SHP77 (cell line): ENCODE results near the gene CASP1.
"Not testable (repeated sequence)": the region's sequence is repeated elsewhere in the genome, so short reads cannot be mapped to it uniquely, and the experiment has no call there.

Experiments
- DNase-seq, 2 experiments: peaks; one replicate each; lab custom pipeline; 2025; lab: John Stamatoyannopoulos, UW

CASP1 gene

GRCh38 chr11:105045676-105046296 is 10.8 kb upstream of the CASP1 start:
- no peak for DNase-seq

- not testable (repeated sequence) for DNase-seq
These were observed 9.9 kb upstream of the CASP1 start, which contains the start of gene CARD16 for GRCh38 chr11:105044557-105045524. CARD16 (minus strand) TSS chr11:105045335; CDS start chr11:105045297, 38 bp downstream.

GRCh38 chr11:105042178-105042577 is 7.2 kb upstream of the CASP1 start:
- DNase-seq = no peak

GRCh38 chr11:105040703-105041102 is 5.8 kb upstream of the CASP1 start:
- DNase-seq = no peak

- not testable (repeated sequence) for DNase-seq
These were observed 556 bp downstream of the CASP1 start for GRCh38 chr11:105034388-105034787.

- DNase-seq = no peak
These were observed 1.2 kb downstream of the CASP1 start for GRCh38 chr11:105033781-105034180.

- no peak for DNase-seq
These were observed 1.6 kb downstream of the CASP1 start for GRCh38 chr11:105033343-105033742.

- DNase-seq = no peak
These were observed 2.4 kb downstream of the CASP1 start for GRCh38 chr11:105032495-105032894.

GRCh38 chr11:105027678-105028077 is 7.3 kb downstream of the CASP1 start:
- no peak for DNase-seq

GRCh38 chr11:105024394-105024793 is 10.6 kb downstream of the CASP1 start:
- no peak for DNase-seq

GRCh38 chr11:105023003-105023402 is 11.9 kb downstream of the CASP1 start, which contains the start of gene CASP5:
CASP5 (minus strand) TSS chr11:105023168; CDS start chr11:105023136, 32 bp downstream.
- DNase-seq = no peak

GRCh38 chr11:105022527-105022926 is 12.4 kb downstream of the CASP1 start:
- DNase-seq = no peak

- DNase-seq = no peak
These were observed 27.5 kb downstream of the CASP1 start for GRCh38 chr11:105007463-105007862.

- no peak for DNase-seq
These were observed 29.5 kb downstream of the CASP1 start for GRCh38 chr11:105005451-105005845.

- DNase-seq = no peak
These were observed 30.9 kb downstream of the CASP1 start for GRCh38 chr11:105004021-105004420.

GRCh38 chr11:105003151-105003550 is 31.8 kb downstream of the CASP1 start:
- no peak for DNase-seq

- DNase-seq = no peak
These were observed 34.1 kb downstream of the CASP1 start for GRCh38 chr11:105000797-105001196.

GRCh38 chr11:105000167-105000566 is 34.8 kb downstream of the CASP1 start:
- no peak for DNase-seq

GRCh38 chr11:104999721-105000120 is 35.2 kb downstream of the CASP1 start:
- no peak for DNase-seq

GRCh38 chr11:104997288-104997687 is 37.7 kb downstream of the CASP1 start:
- no peak for DNase-seq

GRCh38 chr11:104995001-104995408 is 39.9 kb downstream of the CASP1 start:
- DNase-seq = peak; percentile 88

- DNase-seq = no peak
These were observed 42.2 kb downstream of the CASP1 start for GRCh38 chr11:104992781-104993180.

- no peak for DNase-seq
These were observed 43.0 kb downstream of the CASP1 start for GRCh38 chr11:104991994-104992393.
